ENCODE data around the gene OCRL. TPM values are rescaled to one million over a fixed set of nuclear protein-coding genes. Genes with fewer than 3 reads are reported as not detected.

Gene OCRL
- total RNA-seq, 2 donors from 2014 or later = 16.7 to 77.1 TPM

- Histone ChIP-seq H3K9me3 (no peaks in the 10 kb centered on the region), H3K36me3 (no peaks in the 10 kb centered on the region), H3K4me1 (replicated peaks) (no peaks in the 10 kb centered on the region), H3K27me3 (replicated peaks; ENCODE audit: insufficient read depth) (no peaks in the 10 kb centered on the region), H3K27ac (no peak overlapping the region), H3K4me3 (no peak overlapping the region)
- WGBS = 88% methylated on average over 3 of the region's 3 CpGs
- TF ChIP-seq, protein P1, sequence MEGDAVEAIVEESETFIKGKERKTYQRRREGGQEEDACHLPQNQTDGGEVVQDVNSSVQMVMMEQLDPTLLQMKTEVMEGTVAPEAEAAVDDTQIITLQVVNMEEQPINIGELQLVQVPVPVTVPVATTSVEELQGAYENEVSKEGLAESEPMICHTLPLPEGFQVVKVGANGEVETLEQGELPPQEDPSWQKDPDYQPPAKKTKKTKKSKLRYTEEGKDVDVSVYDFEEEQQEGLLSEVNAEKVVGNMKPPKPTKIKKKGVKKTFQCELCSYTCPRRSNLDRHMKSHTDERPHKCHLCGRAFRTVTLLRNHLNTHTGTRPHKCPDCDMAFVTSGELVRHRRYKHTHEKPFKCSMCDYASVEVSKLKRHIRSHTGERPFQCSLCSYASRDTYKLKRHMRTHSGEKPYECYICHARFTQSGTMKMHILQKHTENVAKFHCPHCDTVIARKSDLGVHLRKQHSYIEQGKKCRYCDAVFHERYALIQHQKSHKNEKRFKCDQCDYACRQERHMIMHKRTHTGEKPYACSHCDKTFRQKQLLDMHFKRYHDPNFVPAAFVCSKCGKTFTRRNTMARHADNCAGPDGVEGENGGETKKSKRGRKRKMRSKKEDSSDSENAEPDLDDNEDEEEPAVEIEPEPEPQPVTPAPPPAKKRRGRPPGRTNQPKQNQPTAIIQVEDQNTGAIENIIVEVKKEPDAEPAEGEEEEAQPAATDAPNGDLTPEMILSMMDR (IDR thresholded peaks at IDR 0.05) = no peak
- TF ChIP-seq POLR2A (IDR thresholded peaks at IDR 0.05) (no peak), POLR2AphosphoS5 (IDR thresholded peaks at IDR 0.05) (no peak)
- DNase-seq (ENCODE audit: low spot score) = no peak
- intact Hi-C loops (cut with DNase I) = loop anchor here (5.0 kb wide), 1 partner anchor 114 kb away; no protein-coding TSS in a partner anchor
Measured at GRCh38 chrX:129608496-129608895, 68.4 kb downstream of the OCRL start.

- DNase-seq (ENCODE audit: low spot score) = no peak
- H3K9me3 ChIP-seq = no peaks in the 10 kb centered on the region
- TF ChIP-seq POLR2A (IDR thresholded peaks at IDR 0.05) (no peak), POLR2AphosphoS5 (IDR thresholded peaks at IDR 0.05) (no peak)
- TF ChIP-seq, protein P1 (IDR thresholded peaks at IDR 0.05) = no peak
- H3K27ac ChIP-seq = no peak overlapping the region
- no peak overlapping the region for H3K4me3 ChIP-seq
- H3K36me3 ChIP-seq = no peaks in the 10 kb centered on the region
- H3K27me3 ChIP-seq (replicated peaks; ENCODE audit: insufficient read depth) = no peaks in the 10 kb centered on the region
- 100% methylated on average over 1 of the region's 1 CpG for WGBS
- H3K4me1 ChIP-seq (replicated peaks) = no peaks in the 10 kb centered on the region
- intact Hi-C loops (cut with DNase I) = loop anchor here (5.0 kb wide), 1 partner anchor 113 kb away; no protein-coding TSS in a partner anchor
Measured at GRCh38 chrX:129609395-129609794, 69.3 kb downstream of the OCRL start.

DNA sequence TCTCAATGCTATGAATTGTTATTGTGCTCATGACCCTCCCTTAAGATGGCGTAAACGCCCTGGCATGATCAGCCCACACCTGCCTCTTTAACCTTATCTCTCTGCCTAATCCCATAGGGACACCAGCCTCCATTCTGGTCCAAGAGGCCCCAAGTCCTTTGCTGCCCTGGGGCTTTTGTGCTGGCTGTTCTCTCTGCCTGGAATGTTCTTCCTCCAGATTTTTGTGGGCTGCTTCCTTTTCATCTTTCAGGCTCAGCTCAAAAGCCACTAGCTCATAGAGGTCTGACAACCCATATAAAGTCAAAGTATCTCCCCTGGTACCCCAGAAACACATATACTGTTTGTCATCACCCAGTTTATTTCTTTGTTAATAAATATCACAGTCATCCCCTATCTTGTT lies 72.3 kb downstream of the OCRL start:
- no peak for TF ChIP-seq POLR2AphosphoS5 (IDR thresholded peaks at IDR 0.05)
- TF ChIP-seq POLR2A (IDR thresholded peaks at IDR 0.05) = no peak
- TF ChIP-seq, protein P1 (IDR thresholded peaks at IDR 0.05) = no peak
- 88% methylated on average over 2 of the region's 2 CpGs for WGBS
- no peaks in the 10 kb centered on the region for H3K27me3 ChIP-seq (replicated peaks; ENCODE audit: insufficient read depth)
- no peak for DNase-seq (ENCODE audit: low spot score)
- no peak overlapping the region for H3K4me3 ChIP-seq
- no peaks in the 10 kb centered on the region for H3K9me3 ChIP-seq
- H3K27ac ChIP-seq = no peak overlapping the region
- H3K36me3 ChIP-seq = no peaks in the 10 kb centered on the region
- intact Hi-C loops (cut with DNase I) = no loop called here
- no peaks in the 10 kb centered on the region for H3K4me1 ChIP-seq (replicated peaks)

DNA sequence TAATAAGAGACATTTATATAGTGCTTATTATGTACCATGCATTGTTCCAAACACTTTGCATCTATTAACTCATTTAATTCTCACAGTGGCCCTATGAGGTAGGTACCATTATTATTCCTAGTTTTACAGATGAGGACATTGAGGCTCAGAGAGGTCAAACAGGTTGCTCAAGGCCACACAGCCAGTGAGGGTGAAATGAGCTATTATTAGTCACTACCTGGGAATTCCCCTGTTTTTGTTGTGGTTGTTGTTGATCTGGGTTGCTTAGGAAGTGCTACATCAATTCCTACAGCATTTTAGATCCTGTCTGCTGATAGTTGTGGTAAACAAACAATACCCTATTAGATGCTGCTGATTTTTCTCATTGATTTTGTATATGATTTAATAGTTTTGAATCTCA lies 73.5 kb downstream of the OCRL start:
- TF ChIP-seq POLR2AphosphoS5 (IDR thresholded peaks at IDR 0.05) = no peak
- no peak for TF ChIP-seq POLR2A (IDR thresholded peaks at IDR 0.05)
- DNase-seq (ENCODE audit: low spot score) = no peak
- Histone ChIP-seq H3K36me3 (no peaks in the 10 kb centered on the region), H3K27ac (no peak overlapping the region), H3K9me3 (no peaks in the 10 kb centered on the region), H3K27me3 (replicated peaks; ENCODE audit: insufficient read depth) (no peaks in the 10 kb centered on the region), H3K4me1 (replicated peaks) (no peaks in the 10 kb centered on the region), H3K4me3 (no peak overlapping the region)
- intact Hi-C loops (cut with DNase I) = no loop called here

DNA sequence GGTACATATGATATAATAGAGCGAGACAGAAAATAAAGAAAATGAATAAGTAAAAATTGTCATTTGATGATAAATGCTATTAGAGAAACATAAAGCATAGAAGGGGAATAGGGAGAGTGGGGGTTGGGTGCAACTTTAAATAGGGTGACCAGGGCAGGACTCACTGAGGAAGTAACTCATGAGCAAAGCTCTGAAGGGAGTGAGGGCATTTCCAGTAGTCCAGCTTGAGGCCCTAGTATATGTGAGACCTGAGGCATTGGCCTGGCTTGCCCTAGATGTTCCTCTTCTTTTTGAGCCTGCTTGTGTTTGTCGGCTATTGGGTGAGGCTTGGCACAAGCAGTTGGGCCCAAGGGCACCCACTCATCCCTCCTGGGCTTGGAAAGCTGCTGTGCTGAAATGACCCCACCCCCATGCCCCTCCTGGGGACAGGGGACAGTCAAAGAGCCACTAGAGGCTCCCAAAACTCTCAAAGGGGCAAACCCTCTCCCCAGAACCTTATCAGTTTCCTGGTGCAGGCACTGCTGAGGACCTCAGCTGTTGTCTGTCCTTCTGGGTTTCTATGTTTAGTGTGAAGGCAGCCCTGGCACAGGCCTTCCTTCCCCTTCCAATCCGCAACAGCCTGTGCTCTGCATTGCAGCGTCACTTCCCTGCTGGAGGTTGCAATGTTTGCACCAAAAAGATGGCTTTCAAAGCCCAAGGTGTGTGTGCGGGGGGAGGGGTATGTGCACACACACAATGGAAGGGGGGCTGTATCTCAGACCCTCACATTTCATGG lies 74.6 kb downstream of the OCRL start:
- intact Hi-C loops (cut with DNase I) = no loop called here
- Histone ChIP-seq H3K9me3 (no peaks in the 10 kb centered on the region), H3K36me3 (no peaks in the 10 kb centered on the region), H3K4me1 (replicated peaks) (no peaks in the 10 kb centered on the region), H3K27me3 (replicated peaks; ENCODE audit: insufficient read depth) (no peaks in the 10 kb centered on the region), H3K27ac (no peak overlapping the region), H3K4me3 (no peak overlapping the region)
- TF ChIP-seq, protein P1 (IDR thresholded peaks at IDR 0.05) = no peak
- TF ChIP-seq POLR2A (IDR thresholded peaks at IDR 0.05) = no peak
- no peak for TF ChIP-seq POLR2AphosphoS5 (IDR thresholded peaks at IDR 0.05)
- 93% methylated on average over 4 of the region's 5 CpGs for WGBS
- DNase-seq (ENCODE audit: low spot score) = no peak

Measured in prostate gland (tissue), 2 donors.